CD4-positive, alpha-beta T cell treated with Interferon gamma for 1 hour (primary cell): Measurements from ENCODE around the gene CFC1.
"Not testable (repeated sequence)": the region's sequence is repeated elsewhere in the genome, so short reads cannot be mapped to it uniquely, and the experiment has no call there.

ENCODE experiments used
- DNase-seq: peaks from one replicate; pipeline ENCODE4 v3.0.0-alpha.2; 2020

The CFC1 gene

GRCh38 chr2:130599393-130599792 is at the start of gene CFC1:
CFC1 (minus strand) TSS chr2:130599575; CDS start chr2:130599287, 288 bp downstream.
- not testable (repeated sequence) for DNase-seq

GRCh38 chr2:130641688-130642087 is 42.3 kb upstream of the CFC1 start:
- not testable (repeated sequence) for DNase-seq

- not testable (repeated sequence) for DNase-seq
Observed at GRCh38 chr2:130638973-130639372, 39.6 kb upstream of the CFC1 start.

- DNase-seq, result not testable (repeated sequence)
Observed at GRCh38 chr2:130628784-130629475, 29.6 kb upstream of the CFC1 start.

- DNase-seq, result not testable (repeated sequence)
Observed at GRCh38 chr2:130611140-130611539, 11.8 kb upstream of the CFC1 start, which contains the start of gene POTEJ. POTEJ (plus strand) TSS chr2:130611440; CDS start chr2:130611533, 93 bp downstream.

- not testable (repeated sequence) for DNase-seq
Observed at GRCh38 chr2:130610486-130610885, 11.1 kb upstream of the CFC1 start.

- not testable (repeated sequence) for DNase-seq
Observed at GRCh38 chr2:130609002-130609920, 9.9 kb upstream of the CFC1 start.

- not testable (repeated sequence) for DNase-seq
Observed at GRCh38 chr2:130608276-130609001, 9.1 kb upstream of the CFC1 start.

GRCh38 chr2:130601648-130602302 is 2.4 kb upstream of the CFC1 start:
- DNase-seq, result not testable (repeated sequence)

GRCh38 chr2:130599926-130600325 is 551 bp upstream of the CFC1 start:
- DNase-seq, result not testable (repeated sequence)

GRCh38 chr2:130598463-130598862 is 912 bp downstream of the CFC1 start:
- DNase-seq, result not testable (repeated sequence)

GRCh38 chr2:130597994-130598393 is 1.4 kb downstream of the CFC1 start:
- not testable (repeated sequence) for DNase-seq

GRCh38 chr2:130596757-130597156 is 2.6 kb downstream of the CFC1 start:
- DNase-seq, result not testable (repeated sequence)

- DNase-seq, result not testable (repeated sequence)
Observed at GRCh38 chr2:130594011-130594410, 5.4 kb downstream of the CFC1 start.

- not testable (repeated sequence) for DNase-seq
Observed at GRCh38 chr2:130592791-130593414, 6.5 kb downstream of the CFC1 start.

- DNase-seq, result not testable (repeated sequence)
Observed at GRCh38 chr2:130590842-130591359, 8.5 kb downstream of the CFC1 start.

GRCh38 chr2:130590170-130590841 is 9.1 kb downstream of the CFC1 start:
- DNase-seq, result not testable (repeated sequence)

- not testable (repeated sequence) for DNase-seq
Observed at GRCh38 chr2:130588688-130589458, 10.5 kb downstream of the CFC1 start.

GRCh38 chr2:130584726-130585125 is 14.6 kb downstream of the CFC1 start:
- DNase-seq, result not testable (repeated sequence)

- not testable (repeated sequence) for DNase-seq
Observed at GRCh38 chr2:130583582-130583981, 15.8 kb downstream of the CFC1 start.
